AG04449 (cell line): ENCODE results near the gene KCNJ15.

Source experiments
- CTCF ChIA-PET: fragments of 350-600 bp; formaldehyde crosslinking; extraction: SDS; loops from one replicate; lab custom pipeline; 2021; ENCODE audit warnings: antibody characterized with exemption; lab: Yijun Ruan, JAX
- POLR2A ChIA-PET: fragments of 400-600, 350-600 bp; formaldehyde crosslinking; extraction: SDS; loops from one replicate; lab custom pipeline; 2020; ENCODE audit warnings: antibody characterized with exemption, inconsistent platforms; lab: Yijun Ruan, JAX
- DNase-seq: peaks from one replicate; pipeline ENCODE4 v3.0.0-alpha.2; 2010; ENCODE audit warnings: low read depth, low spot score
- H3K4me3 ChIP-seq: 2 replicates; pipeline ENCODE4 v1.5.1; 2011; ENCODE audit warnings: low read depth, mild to moderate bottlenecking, control low read depth, low read length
- TF ChIP-seq, protein P1 (sequence below): IDR thresholded peaks from one replicate; pipeline ENCODE4 v1.5.1; 2011; ENCODE audit warnings: mild to moderate bottlenecking, moderate library complexity, low read length, control low read depth, inconsistent platforms; ENCODE audit not compliant: insufficient read depth; ENCODE audit errors: missing control alignments

The KCNJ15 gene

DNA sequence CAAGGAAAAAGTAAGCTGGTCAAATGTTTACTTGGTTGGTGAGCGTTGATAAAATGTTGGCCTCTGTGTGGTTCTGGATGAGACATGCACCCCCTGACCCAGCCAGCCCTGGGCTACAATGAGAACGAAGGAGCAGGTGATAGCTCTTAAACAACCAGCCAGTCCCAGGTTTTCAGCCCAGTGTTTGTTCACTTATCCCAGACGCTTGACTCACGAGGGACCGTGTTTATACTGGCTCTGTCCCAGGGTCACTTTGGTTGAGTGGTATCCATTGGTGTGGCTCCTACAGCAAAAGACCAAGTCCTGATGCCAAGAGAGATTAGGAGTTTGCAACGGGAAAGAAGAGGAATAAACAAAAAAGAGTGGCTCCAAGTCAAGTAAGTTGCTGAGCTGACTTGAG, 86.9 kb downstream of the KCNJ15 start:
- no peak for DNase-seq
- TF ChIP-seq, protein P1, sequence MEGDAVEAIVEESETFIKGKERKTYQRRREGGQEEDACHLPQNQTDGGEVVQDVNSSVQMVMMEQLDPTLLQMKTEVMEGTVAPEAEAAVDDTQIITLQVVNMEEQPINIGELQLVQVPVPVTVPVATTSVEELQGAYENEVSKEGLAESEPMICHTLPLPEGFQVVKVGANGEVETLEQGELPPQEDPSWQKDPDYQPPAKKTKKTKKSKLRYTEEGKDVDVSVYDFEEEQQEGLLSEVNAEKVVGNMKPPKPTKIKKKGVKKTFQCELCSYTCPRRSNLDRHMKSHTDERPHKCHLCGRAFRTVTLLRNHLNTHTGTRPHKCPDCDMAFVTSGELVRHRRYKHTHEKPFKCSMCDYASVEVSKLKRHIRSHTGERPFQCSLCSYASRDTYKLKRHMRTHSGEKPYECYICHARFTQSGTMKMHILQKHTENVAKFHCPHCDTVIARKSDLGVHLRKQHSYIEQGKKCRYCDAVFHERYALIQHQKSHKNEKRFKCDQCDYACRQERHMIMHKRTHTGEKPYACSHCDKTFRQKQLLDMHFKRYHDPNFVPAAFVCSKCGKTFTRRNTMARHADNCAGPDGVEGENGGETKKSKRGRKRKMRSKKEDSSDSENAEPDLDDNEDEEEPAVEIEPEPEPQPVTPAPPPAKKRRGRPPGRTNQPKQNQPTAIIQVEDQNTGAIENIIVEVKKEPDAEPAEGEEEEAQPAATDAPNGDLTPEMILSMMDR: no peak
- CTCF ChIA-PET: interaction anchor here (0.7 to 2.7 kb wide), 11 partner anchors 9 to 669 kb away, joined by 3 to 18 read pairs (median 4); no protein-coding TSS in a partner anchor
- H3K4me3 ChIP-seq: no peak overlapping the region
- POLR2A ChIA-PET: interaction anchor here (1.0 kb wide), 1 partner anchor 15 kb away, joined by 3 read pairs; no protein-coding TSS in a partner anchor

DNA sequence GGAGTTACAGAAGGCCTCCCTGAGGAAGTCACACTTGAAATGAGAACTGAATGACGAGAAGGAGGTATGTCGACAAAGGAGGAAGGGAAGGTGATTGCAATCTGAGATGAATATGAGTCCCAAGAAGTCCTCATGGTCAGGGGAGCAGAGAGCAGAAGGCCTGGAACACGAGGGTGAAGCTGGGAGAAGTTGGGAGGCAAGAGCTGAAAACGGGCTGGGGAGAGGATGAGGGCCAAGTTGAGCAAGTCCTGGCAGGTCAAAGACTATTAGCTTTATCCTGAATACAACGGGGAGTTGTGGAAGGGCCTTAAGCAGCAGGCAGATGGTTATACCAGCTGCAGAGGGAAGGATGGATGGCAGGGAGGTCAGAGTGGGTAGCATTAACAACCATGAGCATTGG, 89.5 kb downstream of the KCNJ15 start:
- TF ChIP-seq, protein P1: no peak
- ChIA-PET CTCF (interaction anchor here (0.9 to 1.7 kb wide), 3 partner anchors 128 to 646 kb away, joined by 3 to 8 read pairs (median 4); no protein-coding TSS in a partner anchor), POLR2A (no interaction called here)
- H3K4me3 ChIP-seq: no peak overlapping the region
- no peak for DNase-seq

DNA sequence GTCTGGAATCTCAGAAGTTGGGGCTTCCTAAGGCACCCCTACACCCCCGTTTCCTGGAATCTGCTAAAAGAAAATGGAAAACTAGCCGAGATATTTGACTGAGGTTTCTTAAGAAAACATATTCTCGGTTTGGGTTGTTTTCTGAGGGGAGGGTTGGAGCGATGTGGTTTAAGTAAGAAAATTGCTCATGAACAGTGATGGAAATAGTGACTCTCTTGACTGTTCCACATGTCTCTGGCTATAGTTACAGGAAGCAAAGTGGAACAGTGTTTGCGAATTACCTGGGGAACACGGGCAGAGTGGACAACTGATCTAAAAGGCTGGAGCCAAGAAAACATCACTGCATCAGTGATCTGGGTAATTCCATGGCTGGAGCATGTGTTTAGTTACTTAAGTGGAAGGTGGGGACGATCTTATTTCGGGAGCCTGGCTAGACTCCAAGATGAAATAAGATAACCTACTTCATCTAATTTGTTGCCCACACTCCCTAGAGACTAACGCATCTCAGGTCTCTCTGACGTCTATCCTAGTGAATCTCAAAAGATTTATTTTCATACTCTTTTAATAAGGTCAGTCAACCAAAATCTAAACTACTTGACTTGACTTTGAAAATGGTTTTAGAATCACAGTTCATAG, 92.4 kb downstream of the KCNJ15 start:
- TF ChIP-seq, protein P1: no peak
- peak; percentile 40 for DNase-seq
- CTCF ChIA-PET: interaction anchor here (1.1 to 10.3 kb wide), 5 partner anchors 132 to 190 kb away, joined by 5 to 459 read pairs (median 124); no protein-coding TSS in a partner anchor
- POLR2A ChIA-PET: interaction anchor here (0.7 kb wide), 1 partner anchor 43 kb away, joined by 3 read pairs; no protein-coding TSS in a partner anchor
- no peak overlapping the region for H3K4me3 ChIP-seq

DNA sequence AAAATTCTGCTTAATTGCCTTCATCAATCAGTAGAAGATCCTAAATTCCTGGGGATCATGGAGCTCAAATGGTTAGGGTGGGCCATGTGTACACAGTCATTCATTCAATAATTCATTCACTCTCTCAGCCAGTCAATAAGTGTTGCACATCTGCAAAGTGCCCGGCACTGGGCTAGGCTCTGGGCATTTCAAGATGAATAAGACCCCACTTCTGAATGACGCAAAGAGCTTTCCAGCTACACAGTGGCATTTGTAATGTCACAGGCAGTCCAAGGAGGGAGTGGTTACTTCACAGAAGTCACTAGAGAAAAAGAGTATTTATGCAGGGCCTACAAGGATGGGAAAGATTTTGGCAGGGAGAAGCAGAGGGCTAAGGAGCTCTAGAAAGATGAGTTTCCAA, 93.2 kb downstream of the KCNJ15 start:
- ChIA-PET CTCF (interaction anchor here (0.8 to 10.3 kb wide), 12 partner anchors 16 to 676 kb away, joined by 3 to 459 read pairs (median 12); no protein-coding TSS in a partner anchor), POLR2A (no interaction called here)
- DNase-seq: no peak
- TF ChIP-seq, protein P1: no peak
- no peak overlapping the region for H3K4me3 ChIP-seq

DNA sequence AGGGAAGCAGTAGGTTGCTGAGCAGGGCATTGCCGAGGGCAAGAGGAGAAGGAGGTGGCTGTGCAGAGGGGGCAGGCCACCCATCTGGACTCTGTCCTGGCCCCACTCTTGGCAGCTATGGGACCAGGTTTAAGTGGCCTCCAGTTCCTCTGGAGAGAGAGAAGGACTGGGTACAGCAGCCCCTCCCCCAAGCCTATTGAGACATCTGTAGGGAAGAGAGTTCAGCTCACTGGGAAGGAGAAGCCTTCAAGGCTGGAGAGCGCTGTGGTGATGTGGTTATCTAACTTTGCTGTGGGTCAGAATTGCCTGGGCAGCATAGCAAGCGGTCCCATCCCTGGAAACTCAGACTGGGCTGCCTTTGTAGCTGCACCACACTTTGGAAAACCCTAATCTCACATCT, 93.9 kb downstream of the KCNJ15 start:
- no peak overlapping the region for H3K4me3 ChIP-seq
- CTCF ChIA-PET: interaction anchor here (0.8 to 10.3 kb wide), 20 partner anchors 13 to 676 kb away, joined by 3 to 459 read pairs (median 16); no protein-coding TSS in a partner anchor
- POLR2A ChIA-PET: interaction anchor here (2.6 kb wide), 1 partner anchor 170 kb away, joined by 8 read pairs; no protein-coding TSS in a partner anchor
- TF ChIP-seq, protein P1: no peak
- no peak for DNase-seq
